ENCODE data around the gene LMNB1. TPM values are rescaled to one million over a fixed set of nuclear protein-coding genes. Genes with fewer than 3 reads are reported as not detected.

Gene LMNB1
- total and polyA plus RNA-seq, 2 of the 13 experiments (the other 11 are each of a cell fraction or from before 2014, with no cell fraction given) = 12.5 to 159 TPM

GRCh38 chr5:126742425-126742824, 34.5 kb upstream of the LMNB1 start (continued):
- TF ChIP-seq, protein P1, sequence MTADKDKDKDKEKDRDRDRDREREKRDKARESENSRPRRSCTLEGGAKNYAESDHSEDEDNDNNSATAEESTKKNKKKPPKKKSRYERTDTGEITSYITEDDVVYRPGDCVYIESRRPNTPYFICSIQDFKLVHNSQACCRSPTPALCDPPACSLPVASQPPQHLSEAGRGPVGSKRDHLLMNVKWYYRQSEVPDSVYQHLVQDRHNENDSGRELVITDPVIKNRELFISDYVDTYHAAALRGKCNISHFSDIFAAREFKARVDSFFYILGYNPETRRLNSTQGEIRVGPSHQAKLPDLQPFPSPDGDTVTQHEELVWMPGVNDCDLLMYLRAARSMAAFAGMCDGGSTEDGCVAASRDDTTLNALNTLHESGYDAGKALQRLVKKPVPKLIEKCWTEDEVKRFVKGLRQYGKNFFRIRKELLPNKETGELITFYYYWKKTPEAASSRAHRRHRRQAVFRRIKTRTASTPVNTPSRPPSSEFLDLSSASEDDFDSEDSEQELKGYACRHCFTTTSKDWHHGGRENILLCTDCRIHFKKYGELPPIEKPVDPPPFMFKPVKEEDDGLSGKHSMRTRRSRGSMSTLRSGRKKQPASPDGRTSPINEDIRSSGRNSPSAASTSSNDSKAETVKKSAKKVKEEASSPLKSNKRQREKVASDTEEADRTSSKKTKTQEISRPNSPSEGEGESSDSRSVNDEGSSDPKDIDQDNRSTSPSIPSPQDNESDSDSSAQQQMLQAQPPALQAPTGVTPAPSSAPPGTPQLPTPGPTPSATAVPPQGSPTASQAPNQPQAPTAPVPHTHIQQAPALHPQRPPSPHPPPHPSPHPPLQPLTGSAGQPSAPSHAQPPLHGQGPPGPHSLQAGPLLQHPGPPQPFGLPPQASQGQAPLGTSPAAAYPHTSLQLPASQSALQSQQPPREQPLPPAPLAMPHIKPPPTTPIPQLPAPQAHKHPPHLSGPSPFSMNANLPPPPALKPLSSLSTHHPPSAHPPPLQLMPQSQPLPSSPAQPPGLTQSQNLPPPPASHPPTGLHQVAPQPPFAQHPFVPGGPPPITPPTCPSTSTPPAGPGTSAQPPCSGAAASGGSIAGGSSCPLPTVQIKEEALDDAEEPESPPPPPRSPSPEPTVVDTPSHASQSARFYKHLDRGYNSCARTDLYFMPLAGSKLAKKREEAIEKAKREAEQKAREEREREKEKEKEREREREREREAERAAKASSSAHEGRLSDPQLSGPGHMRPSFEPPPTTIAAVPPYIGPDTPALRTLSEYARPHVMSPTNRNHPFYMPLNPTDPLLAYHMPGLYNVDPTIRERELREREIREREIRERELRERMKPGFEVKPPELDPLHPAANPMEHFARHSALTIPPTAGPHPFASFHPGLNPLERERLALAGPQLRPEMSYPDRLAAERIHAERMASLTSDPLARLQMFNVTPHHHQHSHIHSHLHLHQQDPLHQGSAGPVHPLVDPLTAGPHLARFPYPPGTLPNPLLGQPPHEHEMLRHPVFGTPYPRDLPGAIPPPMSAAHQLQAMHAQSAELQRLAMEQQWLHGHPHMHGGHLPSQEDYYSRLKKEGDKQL (CRISPR knock-in tag; IDR thresholded peaks at IDR 0.05; ENCODE audit: low read depth) = no peak
- TF ChIP-seq BHLHE40 (IDR thresholded peaks at IDR 0.05; ENCODE audit: low read length) (no peak), NR3C1 (CRISPR knock-in tag; IDR thresholded peaks at IDR 0.05) (no peak)
- TF ChIP-seq, protein P2, sequence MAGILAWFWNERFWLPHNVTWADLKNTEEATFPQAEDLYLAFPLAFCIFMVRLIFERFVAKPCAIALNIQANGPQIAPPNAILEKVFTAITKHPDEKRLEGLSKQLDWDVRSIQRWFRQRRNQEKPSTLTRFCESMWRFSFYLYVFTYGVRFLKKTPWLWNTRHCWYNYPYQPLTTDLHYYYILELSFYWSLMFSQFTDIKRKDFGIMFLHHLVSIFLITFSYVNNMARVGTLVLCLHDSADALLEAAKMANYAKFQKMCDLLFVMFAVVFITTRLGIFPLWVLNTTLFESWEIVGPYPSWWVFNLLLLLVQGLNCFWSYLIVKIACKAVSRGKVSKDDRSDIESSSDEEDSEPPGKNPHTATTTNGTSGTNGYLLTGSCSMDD (CRISPR knock-in tag; IDR thresholded peaks at IDR 0.05) = no peak

DNA sequence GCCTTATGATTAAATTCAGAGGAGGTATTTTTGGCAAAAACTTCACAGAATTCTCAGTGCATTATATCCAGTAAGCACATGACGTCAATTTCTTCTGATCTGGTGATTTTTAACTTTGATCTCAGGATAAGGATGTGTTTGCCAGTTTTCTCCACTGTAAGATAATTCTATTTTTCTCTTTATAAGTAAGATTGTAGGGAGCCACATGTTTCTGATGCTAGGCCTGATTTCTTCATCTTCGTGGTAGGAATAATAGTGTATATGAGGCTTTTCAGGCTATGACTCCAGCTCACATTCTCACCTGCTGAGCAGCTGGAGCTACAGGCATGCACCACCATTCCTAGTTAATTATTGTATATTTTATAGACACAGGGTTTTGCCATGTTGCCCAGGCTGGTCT, 32.1 kb upstream of the LMNB1 start:
- Histone ChIP-seq H3K27me3 (ENCODE audit: control insufficient read depth in 1 of 2, insufficient read depth in 2 of 2, low read length in 2 of 2) (no peaks in the 10 kb centered on the region; a peak in 1 of 5 replicates), H3K27ac (ENCODE audit: extremely low read length, insufficient read depth, low read length) (no peak overlapping the region), H3K36me3 (replicated peaks in 1 of 2; ENCODE audit: control insufficient read depth in 1 of 2, insufficient read depth in 2 of 2, low read length in 2 of 2) (no peaks in the 10 kb centered on the region), H2AFZ (ENCODE audit: low read length) (no peak overlapping the region), H3K9me3 (ENCODE audit: low read length) (no peaks in the 10 kb centered on the region), H4K20me1 (ENCODE audit: insufficient read depth, low read length) (no peaks in the 10 kb centered on the region), H3K4me2 (ENCODE audit: low read depth, low read length) (no peak overlapping the region), H3K4me3 (replicated peaks in 1 of 3; ENCODE audit: insufficient read depth in 1 of 3, low read depth in 2 of 3, low read length in 3 of 3) (no peak overlapping the region), H3K9ac (ENCODE audit: insufficient read depth, low read depth, low read length) (no peak overlapping the region), H3K4me1 (ENCODE audit: insufficient read depth, low read length) (no peaks in the 10 kb centered on the region), H3K79me2 (ENCODE audit: insufficient read depth, low read length) (no peaks in the 10 kb centered on the region)
- no TSS peak for BruUV-seq (replicated peaks)
- in situ Hi-C loops (cut with HindIII; ENCODE audit: extremely low pct_ligation_motif_present, low pct_unique_long_range_greater_than_20kb) = no loop called here
- DNase-seq (ENCODE audit: low spot score) (no peak), ATAC-seq (no peak), FAIRE-seq (no peak)
- ChIA-PET CTCF (ENCODE audit: low intra/inter-chr PET ratio, low total read pairs) (no interaction called here), POLR2A (no interaction called here)
- intact Hi-C loops (cut with micrococcal nuclease; ENCODE audit: unreplicated experiment) = no loop called here
- WGBS (ENCODE audit: low lambda C conversion rate) = 15% methylated on average over 2 of the region's 2 CpGs
- TF ChIP-seq NFKBIZ (CRISPR knock-in tag; IDR thresholded peaks at IDR 0.05) (no peak), ISX (CRISPR knock-in tag; conservative IDR thresholded peaks at IDR 0.05) (no peak), ZNF253 (CRISPR knock-in tag; IDR thresholded peaks at IDR 0.05; ENCODE audit: borderline replicate concordance) (no peak), PHF8 (CRISPR knock-in tag; IDR thresholded peaks at IDR 0.05) (no peak), ZNF446 (CRISPR knock-in tag; IDR thresholded peaks at IDR 0.05) (no peak), ATF7 (IDR thresholded peaks at IDR 0.05) (no peak), ATF7 (CRISPR knock-in tag; IDR thresholded peaks at IDR 0.05) (no peak), MLX (CRISPR knock-in tag; IDR thresholded peaks at IDR 0.05) (no peak), ZNF616 (CRISPR knock-in tag; IDR thresholded peaks at IDR 0.05; ENCODE audit: low read depth) (no peak), SNAPC5 (CRISPR knock-in tag; IDR thresholded peaks at IDR 0.05; ENCODE audit: borderline replicate concordance) (no peak), NCOA2 (CRISPR knock-in tag; IDR thresholded peaks at IDR 0.05) (no peak), HMG20B (CRISPR knock-in tag; conservative IDR thresholded peaks at IDR 0.05) (no peak)
- TF ChIP-seq, protein P3, sequence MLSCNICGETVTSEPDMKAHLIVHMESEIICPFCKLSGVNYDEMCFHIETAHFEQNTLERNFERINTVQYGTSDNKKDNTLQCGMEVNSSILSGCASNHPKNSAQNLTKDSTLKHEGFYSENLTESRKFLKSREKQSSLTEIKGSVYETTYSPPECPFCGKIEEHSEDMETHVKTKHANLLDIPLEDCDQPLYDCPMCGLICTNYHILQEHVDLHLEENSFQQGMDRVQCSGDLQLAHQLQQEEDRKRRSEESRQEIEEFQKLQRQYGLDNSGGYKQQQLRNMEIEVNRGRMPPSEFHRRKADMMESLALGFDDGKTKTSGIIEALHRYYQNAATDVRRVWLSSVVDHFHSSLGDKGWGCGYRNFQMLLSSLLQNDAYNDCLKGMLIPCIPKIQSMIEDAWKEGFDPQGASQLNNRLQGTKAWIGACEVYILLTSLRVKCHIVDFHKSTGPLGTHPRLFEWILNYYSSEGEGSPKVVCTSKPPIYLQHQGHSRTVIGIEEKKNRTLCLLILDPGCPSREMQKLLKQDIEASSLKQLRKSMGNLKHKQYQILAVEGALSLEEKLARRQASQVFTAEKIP (CRISPR knock-in tag; IDR thresholded peaks at IDR 0.05; ENCODE audit: borderline replicate concordance) = no peak
